GM12878 (cell line): ENCODE data around the gene COQ7. TPM values are rescaled to one million over a fixed set of nuclear protein-coding genes. Genes with fewer than 3 reads are reported as not detected.

Source experiments
- ATAC-seq: fragments of 200-7000 bp; cut with Tn5 transposase; 3 replicates; pipeline ENCODE4 v1.9.1; 2020; ENCODE audit warnings: mild to moderate bottlenecking, moderate library complexity
- BruUV-seq: library from RNA; stranded (reverse); fragments of 400-500 nt; replicated peaks from 2 replicates; lab custom pipeline; 2021; lab: Mats Ljungman, UMichigan
- CTCF ChIA-PET: fragments of 300-600 bp; sonication (Branson Sonifier 250); formaldehyde crosslinking; extraction: SDS; loops from one replicate; lab custom pipeline; 2021; ENCODE audit warnings: inconsistent platforms; lab: Yijun Ruan, JAX
- POLR2A ChIA-PET: fragments of 350-600 bp; formaldehyde crosslinking; extraction: SDS; loops from one replicate; lab custom pipeline; 2021; ENCODE audit warnings: inconsistent platforms; lab: Charles Lee
- RAD21 ChIA-PET: fragments of 300-600 bp; sonication (Branson Sonifier 250); formaldehyde crosslinking; loops from one replicate; lab custom pipeline; 2023; ENCODE audit warnings: antibody characterized with exemption; ENCODE audit not compliant: unreplicated experiment; lab: Charles Lee
- SMC1A ChIA-PET: fragments of 300-600 bp; sonication (Branson Sonifier 250); formaldehyde crosslinking; loops from one replicate; lab custom pipeline; 2023; ENCODE audit not compliant: unreplicated experiment, uncharacterized antibody; lab: Charles Lee
- DNase-seq: peaks from one replicate; pipeline ENCODE4 v3.0.0-alpha.2; 2011; ENCODE audit warnings: low read depth, low spot score
- FAIRE-seq: peaks from 3 replicates; lab custom pipeline; 2011; peaks lifted over from hg19 to GRCh38; lab: Jason Lieb, UNC
- H2AFZ ChIP-seq: 2 replicates; pipeline ENCODE4 v1.6.0; 2011; ENCODE audit warnings: low read depth, low read length, control low read depth; ENCODE audit not compliant: control insufficient read depth
- H3K27ac ChIP-seq: 2 replicates; pipeline ENCODE4 v1.5.1; 2011; ENCODE audit warnings: control low read depth; ENCODE audit not compliant: control insufficient read depth, insufficient read depth
- H3K27me3 ChIP-seq, 2 experiments: replicated peaks in 1 of 2; 2 replicates each; pipeline versions ENCODE4 v1.6.0 to v1.6.1; 2011; ENCODE audit warnings: low read length in 1 of 2; ENCODE audit not compliant: control insufficient read depth in 2 of 2, insufficient read depth in 2 of 2
- H3K36me3 ChIP-seq, 2 experiments: 2 replicates each; pipeline ENCODE4 v1.5.1; 2011; ENCODE audit warnings: low read length in 1 of 2; ENCODE audit not compliant: control insufficient read depth in 2 of 2, insufficient read depth in 2 of 2
- H3K4me1 ChIP-seq: 2 replicates; pipeline ENCODE4 v1.6.1; 2011; ENCODE audit warnings: mild to moderate bottlenecking, low read length, moderate library complexity, mixed read lengths; ENCODE audit not compliant: control insufficient read depth, insufficient read depth
- H3K4me2 ChIP-seq: 2 replicates; pipeline ENCODE4 v1.6.0; 2011; ENCODE audit warnings: control low read depth; ENCODE audit not compliant: control insufficient read depth, insufficient read depth
- H3K4me3 ChIP-seq: fragments of 200-600 bp; sonication (generic); 2 replicates; pipeline ENCODE4 v1.5.1; 2016
- H3K79me2 ChIP-seq: 2 replicates; pipeline ENCODE4 v1.6.0; 2011; ENCODE audit warnings: low read length; ENCODE audit not compliant: control insufficient read depth, insufficient read depth
- H3K9ac ChIP-seq: 2 replicates; pipeline ENCODE4 v1.8.0; 2011; ENCODE audit warnings: low read length, control low read depth, mixed read lengths; ENCODE audit not compliant: control insufficient read depth, insufficient read depth
- H3K9me3 ChIP-seq: replicated peaks from 3 replicates; pipeline ENCODE4 v1.5.1; 2011; ENCODE audit warnings: mild to moderate bottlenecking, low read length; ENCODE audit not compliant: control insufficient read depth, insufficient read depth
- H4K20me1 ChIP-seq: 2 replicates; pipeline ENCODE4 v1.6.0; 2011; ENCODE audit not compliant: control insufficient read depth, insufficient read depth
- BHLHE40 ChIP-seq, 2 experiments: fragments of 450-650 bp in 1 of 2; IDR thresholded peaks; 2 replicates each; pipeline ENCODE4 v1.6.1; 2011 to 2017; ENCODE audit warnings: low read depth in 2 of 2, borderline replicate concordance in 1 of 2, improper control_type of control experiment in 1 of 2, low read length in 1 of 2, mild to moderate bottlenecking in 1 of 2
- TCF12 ChIP-seq: IDR thresholded peaks from 2 replicates; pipeline ENCODE4 v1.6.1; 2011; ENCODE audit warnings: low read depth, mild to moderate bottlenecking, low read length
- WGBS: methylation state at CpG from one replicate; pipeline ENCODE4 v1.1.6; 2016; ENCODE audit warnings: low lambda C conversion rate; ENCODE audit not compliant: insufficient replicate concordance, insufficient coverage; ENCODE audit errors: missing lambda C conversion rate; 5-methylcytosine and 5-hydroxymethylcytosine counted together
- in situ Hi-C: fragments of 300-500 bp; cut with MboI; formaldehyde crosslinking; loops from 9 replicates; pipeline ENCODE4 v1.14.3; 2018; ENCODE audit warnings: mixed read lengths
- intact Hi-C: fragments of 100-400 bp; cut with micrococcal nuclease; formaldehyde crosslinking; loops from one replicate; pipeline ENCODE4 v1.14.2; 2022; ENCODE audit not compliant: unreplicated experiment
- polyA plus RNA-seq, 11 experiments: library from polyadenylated mRNA; depleted of rRNA in 4 of 11; unstranded in 6 of 11; stranded (reverse) in 5 of 11; fragments of >200 nt; fragmentation: Nextera tagmentation in 4 of 11; fragmentation: Illumina TruSeq in 1 of 11; extraction: Ambion mirVana in 4 of 11; extraction: Trizol in 1 of 11; gene quantifications; 1 replicate in 1 of 11; 2 replicates in 10 of 11; pipeline versions ENCODE4 v1.2.1 to v1.2.3, GENCODE V29; 2011 to 2016; ENCODE audit warnings: inconsistent platforms in 2 of 11, missing spikeins in 2 of 11, low read depth in 1 of 11
- total RNA-seq, 4 experiments: library from RNA; depleted of rRNA in 3 of 4; stranded (reverse); fragments of >200 nt in 3 of 4; fragmentation: Illumina TruSeq in 1 of 4; extraction: Trizol in 1 of 4; gene quantifications; 2 replicates each; pipeline versions ENCODE4 v1.2.1 to v1.2.3, GENCODE V29; 2013 to 2021

COQ7 gene
- total and polyA plus RNA-seq, 10 of the 15 experiments (the other 5 are each of a cell fraction or from before 2014, with no cell fraction given): 3.2 to 21.9 (median 13.0) TPM

- Histone ChIP-seq H3K9ac (no peak overlapping the region; the same call in 1 of the 2 replicates), H3K9me3 (peaks cover 5% of the 10 kb centered on the region; the same call in 2 of the 3 replicates), H3K36me3 (no peaks in the 10 kb centered on the region), H2AFZ (no peak overlapping the region), H3K4me1 (peaks cover 73% of the 10 kb centered on the region), H3K27me3 (no peaks in the 10 kb centered on the region), H3K79me2 (no peaks in the 10 kb centered on the region), H4K20me1 (no peaks in the 10 kb centered on the region), H3K4me2 (peak overlapping the region; percentile 78), H3K4me3 (no peak overlapping the region), H3K27ac (peak overlapping the region; percentile 89; the same call in 1 of the 2 replicates)
- intact Hi-C loops: loop anchor here (5.0 kb wide), 1 partner anchor 41 kb away; no protein-coding TSS in a partner anchor
- no peak for ATAC-seq
- SMC1A ChIA-PET: interaction anchor here (1.0 to 7.3 kb wide), 4 partner anchors 11 to 34 kb away, joined by 3 to 60 read pairs (median 8); no protein-coding TSS in a partner anchor
- WGBS: 59% methylated on average over 7 of the region's 7 CpGs
- RAD21 ChIA-PET: no interaction called here
- POLR2A ChIA-PET: interaction anchor here (3.1 kb wide), 1 partner anchor 11 kb away, joined by 26 read pairs; no protein-coding TSS in a partner anchor
- in situ Hi-C loops: no loop called here
- DNase-seq: no peak
- no peak for FAIRE-seq
- no peak for TF ChIP-seq TCF12
- 0 out of 4 replicates have a peak, but pooled peaks of 1 of the 2 experiments have one; percentile 6 for TF ChIP-seq BHLHE40 (IDR thresholded peaks at IDR 0.05; ENCODE audit: borderline replicate concordance in 1 of 2, low read depth in 2 of 2, low read length in 1 of 2)
- BruUV-seq: no TSS peak
- CTCF ChIA-PET: interaction anchor here (0.6 to 3.6 kb wide), 5 partner anchors 8 to 110 kb away, joined by 3 to 17 read pairs (median 4); no protein-coding TSS in a partner anchor
These were observed 61.2 kb downstream of the COQ7 start for GRCh38 chr16:19128454-19129200.

Other genes with a start within 250 kb of the COQ7 start
- 41.4 and 42.9 TPM in 2 replicates for gene SMG1, start 141.2 kb upstream of the COQ7 start, total RNA-seq (2014; rRNA removed)
- gene SMG1, start 141.2 kb upstream of the COQ7 start, total RNA-seq (2014; rRNA removed; fragmentation: Illumina TruSeq; extraction: Trizol): 41.1 and 47.2 TPM in 2 replicates
- gene SMG1, start 141.2 kb upstream of the COQ7 start, total RNA-seq (2021): 66.7 and 66.8 TPM in 2 replicates
- gene SMG1, start 141.2 kb upstream of the COQ7 start, polyA plus RNA-seq (2011; rRNA removed): 55.2 and 66.4 TPM in 2 replicates
- gene SMG1, start 141.2 kb upstream of the COQ7 start, polyA plus RNA-seq (2014; fragmentation: Illumina TruSeq; extraction: Trizol): 44.8 and 49.5 TPM in 2 replicates
- 1 to 10 TPM; 3.9 to 4.2 TPM for gene SMG1, start 141.2 kb upstream of the COQ7 start, polyA plus RNA-seq (2014; fragmentation: Nextera tagmentation; extraction: Ambion mirVana)
- 28.3 and 32.8 TPM in 2 replicates for gene SMG1, start 141.2 kb upstream of the COQ7 start, polyA plus RNA-seq (2014; rRNA removed)
- gene SMG1, start 141.2 kb upstream of the COQ7 start, polyA plus RNA-seq (2016; fragmentation: Nextera tagmentation; extraction: Ambion mirVana): 10 to 100 TPM; 19.8 to 22.9 TPM
- not detected in 2 replicates for gene TMC7, start 83.7 kb upstream of the COQ7 start, total RNA-seq (2014; rRNA removed)
- not detected in 2 replicates for gene TMC7, start 83.7 kb upstream of the COQ7 start, total RNA-seq (2014; rRNA removed; fragmentation: Illumina TruSeq; extraction: Trizol)
- gene TMC7, start 83.7 kb upstream of the COQ7 start, total RNA-seq (2021): not detected in 2 replicates
- gene TMC7, start 83.7 kb upstream of the COQ7 start, polyA plus RNA-seq (2011; rRNA removed): not detected in 2 replicates
- 0.14 TPM in 1 of 2 replicates, not detected in the other for gene TMC7, start 83.7 kb upstream of the COQ7 start, polyA plus RNA-seq (2014; fragmentation: Illumina TruSeq; extraction: Trizol)
- not detected for gene TMC7, start 83.7 kb upstream of the COQ7 start, polyA plus RNA-seq (2014; fragmentation: Nextera tagmentation; extraction: Ambion mirVana)
- gene TMC7, start 83.7 kb upstream of the COQ7 start, polyA plus RNA-seq (2014; rRNA removed): not detected in 2 replicates
- under 1 TPM in 1 of 2 experiments, not detected in 1; 0.15 TPM for gene TMC7, start 83.7 kb upstream of the COQ7 start, polyA plus RNA-seq (2016; fragmentation: Nextera tagmentation; extraction: Ambion mirVana)
- gene ITPRIPL2, start 46.4 kb downstream of the COQ7 start, total RNA-seq (2014; rRNA removed): 5.1 and 5.7 TPM in 2 replicates
- 4.4 and 4.5 TPM in 2 replicates for gene ITPRIPL2, start 46.4 kb downstream of the COQ7 start, total RNA-seq (2014; rRNA removed; fragmentation: Illumina TruSeq; extraction: Trizol)
- 14.3 and 14.7 TPM in 2 replicates for gene ITPRIPL2, start 46.4 kb downstream of the COQ7 start, total RNA-seq (2021)
- gene ITPRIPL2, start 46.4 kb downstream of the COQ7 start, polyA plus RNA-seq (2011; rRNA removed): 3.0 and 3.7 TPM in 2 replicates
- gene ITPRIPL2, start 46.4 kb downstream of the COQ7 start, polyA plus RNA-seq (2014; fragmentation: Illumina TruSeq; extraction: Trizol): 4.0 and 5.4 TPM in 2 replicates
- gene ITPRIPL2, start 46.4 kb downstream of the COQ7 start, polyA plus RNA-seq (2014; fragmentation: Nextera tagmentation; extraction: Ambion mirVana): under 1 TPM; 0.48 to 0.68 TPM
- gene ITPRIPL2, start 46.4 kb downstream of the COQ7 start, polyA plus RNA-seq (2014; rRNA removed): 4.3 and 5.1 TPM in 2 replicates
- 1 to 10 TPM in 1 of 2 experiments, under 1 TPM in 1; 0.57 to 1.7 TPM for gene ITPRIPL2, start 46.4 kb downstream of the COQ7 start, polyA plus RNA-seq (2016; fragmentation: Nextera tagmentation; extraction: Ambion mirVana)
- gene SYT17, start 100.6 kb downstream of the COQ7 start, total RNA-seq (2014; rRNA removed): 5.7 and 6.2 TPM in 2 replicates
- gene SYT17, start 100.6 kb downstream of the COQ7 start, total RNA-seq (2014; rRNA removed; fragmentation: Illumina TruSeq; extraction: Trizol): 4.1 and 5.8 TPM in 2 replicates
- gene SYT17, start 100.6 kb downstream of the COQ7 start, total RNA-seq (2021): 3.8 and 4.0 TPM in 2 replicates
- gene SYT17, start 100.6 kb downstream of the COQ7 start, polyA plus RNA-seq (2011; rRNA removed): 3.2 and 4.3 TPM in 2 replicates
- gene SYT17, start 100.6 kb downstream of the COQ7 start, polyA plus RNA-seq (2014; fragmentation: Illumina TruSeq; extraction: Trizol): 3.3 and 5.3 TPM in 2 replicates
- gene SYT17, start 100.6 kb downstream of the COQ7 start, polyA plus RNA-seq (2014; fragmentation: Nextera tagmentation; extraction: Ambion mirVana): 10 to 100 TPM; 10.2 to 12.3 TPM
- gene SYT17, start 100.6 kb downstream of the COQ7 start, polyA plus RNA-seq (2014; rRNA removed): 5.6 and 8.2 TPM in 2 replicates
- gene SYT17, start 100.6 kb downstream of the COQ7 start, polyA plus RNA-seq (2016; fragmentation: Nextera tagmentation; extraction: Ambion mirVana): 1 to 10 TPM; 3.7 to 4.7 TPM
- gene CLEC19A, start 218.1 kb downstream of the COQ7 start, total RNA-seq (2014; rRNA removed): not detected in 2 replicates
- gene CLEC19A, start 218.1 kb downstream of the COQ7 start, total RNA-seq (2014; rRNA removed; fragmentation: Illumina TruSeq; extraction: Trizol): not detected in 2 replicates
- not detected in 2 replicates for gene CLEC19A, start 218.1 kb downstream of the COQ7 start, total RNA-seq (2021)
- gene CLEC19A, start 218.1 kb downstream of the COQ7 start, polyA plus RNA-seq (2011; rRNA removed): not detected in 2 replicates
- gene CLEC19A, start 218.1 kb downstream of the COQ7 start, polyA plus RNA-seq (2014; fragmentation: Illumina TruSeq; extraction: Trizol): 0.03 TPM in 1 of 2 replicates, not detected in the other
- gene CLEC19A, start 218.1 kb downstream of the COQ7 start, polyA plus RNA-seq (2014; fragmentation: Nextera tagmentation; extraction: Ambion mirVana): not detected
- gene CLEC19A, start 218.1 kb downstream of the COQ7 start, polyA plus RNA-seq (2014; rRNA removed): 0.03 TPM in 1 of 2 replicates, not detected in the other
- not detected for gene CLEC19A, start 218.1 kb downstream of the COQ7 start, polyA plus RNA-seq (2016; fragmentation: Nextera tagmentation; extraction: Ambion mirVana)